AG20443 (cell line): ENCODE data around the gene RNF213.
"Not testable (repeated sequence)": the region's sequence is repeated elsewhere in the genome, so short reads cannot be mapped to it uniquely, and the experiment has no call there.

Experiments
- DNase-seq: peaks from one replicate; pipeline ENCODE4 v3.0.0; 2012; ENCODE audit warnings: low spot score, mixed read lengths

Gene RNF213

GRCh38 chr17:80270836-80271235, 10.2 kb downstream of the RNF213 start:
- peak; percentile 63 for DNase-seq

- DNase-seq = no peak
Observed at GRCh38 chr17:80272366-80272765, 11.7 kb downstream of the RNF213 start.

GRCh38 chr17:80274331-80274730, 13.7 kb downstream of the RNF213 start:
- no peak for DNase-seq

- DNase-seq = no peak
Observed at GRCh38 chr17:80274871-80275449, 14.3 kb downstream of the RNF213 start.

GRCh38 chr17:80275857-80276256, 15.2 kb downstream of the RNF213 start:
- DNase-seq = not testable (repeated sequence)

- peak; percentile 13 for DNase-seq
Observed at GRCh38 chr17:80277751-80278671, 17.4 kb downstream of the RNF213 start.

- DNase-seq = peak; percentile 90
Observed at GRCh38 chr17:80279895-80280294, 19.2 kb downstream of the RNF213 start.

- no peak for DNase-seq
Observed at GRCh38 chr17:80281516-80281915, 20.9 kb downstream of the RNF213 start.

GRCh38 chr17:80283116-80283852, 22.6 kb downstream of the RNF213 start:
- no peak for DNase-seq

GRCh38 chr17:80284631-80285030, 24.0 kb downstream of the RNF213 start:
- DNase-seq = no peak

GRCh38 chr17:80285237-80285920, 24.7 kb downstream of the RNF213 start:
- no peak for DNase-seq

- DNase-seq = no peak
Observed at GRCh38 chr17:80286638-80286960, 25.9 kb downstream of the RNF213 start.

- no peak for DNase-seq
Observed at GRCh38 chr17:80287038-80287437, 26.4 kb downstream of the RNF213 start.

- DNase-seq = no peak
Observed at GRCh38 chr17:80287806-80288567, 27.3 kb downstream of the RNF213 start.

- DNase-seq = no peak
Observed at GRCh38 chr17:80289616-80290015, 29.0 kb downstream of the RNF213 start.

GRCh38 chr17:80290156-80290555, 29.5 kb downstream of the RNF213 start:
- DNase-seq = no peak

GRCh38 chr17:80291260-80291659, 30.6 kb downstream of the RNF213 start:
- no peak for DNase-seq

GRCh38 chr17:80291691-80292487, 31.2 kb downstream of the RNF213 start:
- no peak for DNase-seq

- DNase-seq = no peak
Observed at GRCh38 chr17:80292521-80292971, 31.9 kb downstream of the RNF213 start.

- DNase-seq = no peak
Observed at GRCh38 chr17:80294210-80294609, 33.6 kb downstream of the RNF213 start.

- DNase-seq = no peak
Observed at GRCh38 chr17:80294653-80295052, 34.0 kb downstream of the RNF213 start.
